Renal cortical epithelial cell (primary cell): Measurements from ENCODE around the gene SELENOT. TPM values are rescaled to one million over a fixed set of nuclear protein-coding genes. Genes with fewer than 3 reads are reported as not detected.
"Not testable (repeated sequence)": the region's sequence is repeated elsewhere in the genome, so short reads cannot be mapped to it uniquely, and the experiment has no call there.

Experiments used
- DNase-seq: peaks from one replicate; pipeline ENCODE4 v3.0.0-alpha.2; 2011; ENCODE audit warnings: low read depth
- total RNA-seq: library from RNA; depleted of rRNA; stranded (reverse); fragments of >200 nt; gene quantifications from 2 replicates; pipeline ENCODE4 v1.2.3, GENCODE V29; 2014

The SELENOT gene
- total RNA-seq, 1 donor from 2014 or later = 220 TPM

GRCh38 chr3:150607267-150608065 lies 4.3 kb downstream of the SELENOT start:
- DNase-seq = no peak

GRCh38 chr3:150609988-150610387 lies 6.9 kb downstream of the SELENOT start:
- no peak for DNase-seq

GRCh38 chr3:150610785-150611184 lies 7.7 kb downstream of the SELENOT start:
- DNase-seq = peak; percentile 23

GRCh38 chr3:150611666-150612065 lies 8.5 kb downstream of the SELENOT start:
- DNase-seq = no peak

GRCh38 chr3:150612494-150612893 lies 9.4 kb downstream of the SELENOT start:
- DNase-seq = no peak

GRCh38 chr3:150613034-150613433 lies 9.9 kb downstream of the SELENOT start:
- no peak for DNase-seq

- DNase-seq = no peak
These were observed 10.8 kb downstream of the SELENOT start for GRCh38 chr3:150613709-150614480.

- no peak for DNase-seq
These were observed 17.0 kb downstream of the SELENOT start for GRCh38 chr3:150620002-150620689.

GRCh38 chr3:150622955-150623354 lies 19.8 kb downstream of the SELENOT start:
- not testable (repeated sequence) for DNase-seq

GRCh38 chr3:150623945-150624344 lies 20.8 kb downstream of the SELENOT start:
- no peak for DNase-seq

GRCh38 chr3:150626148-150626930 lies 23.2 kb downstream of the SELENOT start:
- DNase-seq = no peak

- DNase-seq = no peak
These were observed 24.4 kb downstream of the SELENOT start for GRCh38 chr3:150627557-150627956.

- no peak for DNase-seq
These were observed 28.5 kb downstream of the SELENOT start for GRCh38 chr3:150631515-150632221.

GRCh38 chr3:150635076-150635475 lies 32.0 kb downstream of the SELENOT start:
- no peak for DNase-seq

GRCh38 chr3:150635526-150635925 lies 32.4 kb downstream of the SELENOT start:
- peak; percentile 36 for DNase-seq

- DNase-seq = no peak
These were observed 33.1 kb downstream of the SELENOT start for GRCh38 chr3:150636258-150636657.

- DNase-seq = peak; percentile 11
These were observed 36.1 kb downstream of the SELENOT start for GRCh38 chr3:150639262-150639661.

GRCh38 chr3:150640256-150640655 lies 37.1 kb downstream of the SELENOT start:
- DNase-seq = no peak

- DNase-seq = peak; percentile 66
These were observed 50.0 kb downstream of the SELENOT start for GRCh38 chr3:150653110-150653561.

- DNase-seq = no peak
These were observed 53.2 kb downstream of the SELENOT start for GRCh38 chr3:150656316-150656715.
